Measurements from ENCODE around the gene MASP1. TPM values are rescaled to one million over a fixed set of nuclear protein-coding genes. Genes with fewer than 3 reads are reported as not detected.

The MASP1 gene
- total RNA-seq, 1 experiment from 2014 or later: 1.0 TPM

- H4K91ac ChIP-seq (ENCODE audit: insufficient read length, low read depth, low read length): no peak overlapping the region
- peaks cover 22 to 26% of the 10 kb centered on the region in 2 experiments for H3K9me3 Mint-ChIP-seq
- H3T11ph ChIP-seq (ENCODE audit: low read length): no peak overlapping the region
- H2BK120ac ChIP-seq (ENCODE audit: low read depth, low read length, poor library complexity, severe bottlenecking): no peak overlapping the region
- no peak overlapping the region for H2AFZ ChIP-seq (ENCODE audit: low read length)
- H3K4ac ChIP-seq (ENCODE audit: low read depth, low read length): no peak overlapping the region
- H2AK5ac ChIP-seq (ENCODE audit: insufficient read length, low read length): no peak overlapping the region
- no peak overlapping the region for H3K4me3 Mint-ChIP-seq
- H3K4me1 Mint-ChIP-seq: peaks cover 16 to 30% of the 10 kb centered on the region in 2 experiments
- peaks cover 9 to 33% (median 25%) of the 10 kb centered on the region in 3 experiments for H3K36me3 Mint-ChIP-seq (ENCODE audit: insufficient read depth in 1 of 3, low read depth in 3 of 3)
- TF ChIP-seq CTCF (conservative IDR thresholded peaks at IDR 0.05): no peak
- H4K20me1 ChIP-seq (ENCODE audit: control insufficient read depth, insufficient read depth, insufficient read length): no peaks in the 10 kb centered on the region
- no CpG with 5 or more reads among the region's 1 CpG for WGBS (ENCODE audit: extremely low coverage, insufficient read length, low lambda C conversion rate)
- H3K23me2 ChIP-seq (ENCODE audit: insufficient read length, low read depth, low read length, poor library complexity, severe bottlenecking): no peaks in the 10 kb centered on the region
- no peaks in the 10 kb centered on the region for H3K27me3 ChIP-seq (ENCODE audit: insufficient read depth, low read length)
- no peak overlapping the region for H3K14ac ChIP-seq (ENCODE audit: insufficient read depth, low read length)
- no peak overlapping the region for H3K9ac ChIP-seq (ENCODE audit: extremely low read depth, insufficient read length, low read length)
- H3K27me3 Mint-ChIP-seq (ENCODE audit: low read depth): peaks cover 4% of the 10 kb centered on the region; the same call in 1 of the 2 replicates
- H4K5ac ChIP-seq (ENCODE audit: insufficient read length, low read depth, low read length): no peak overlapping the region
- peaks cover 8% of the 10 kb centered on the region; the same call in 1 of the 2 replicates for H3K4me1 ChIP-seq (ENCODE audit: insufficient read depth, low read length)
- H3K18ac ChIP-seq (ENCODE audit: insufficient read length, low read depth, low read length): no peak overlapping the region
- H3K4me2 ChIP-seq (ENCODE audit: insufficient read depth, insufficient read length, low read length): no peak overlapping the region
- H3K56ac ChIP-seq (ENCODE audit: insufficient read length, low read depth, low read length): no peak overlapping the region
- no peaks in the 10 kb centered on the region for H3K79me1 ChIP-seq (ENCODE audit: insufficient read depth, low read depth, low read length, poor library complexity, severe bottlenecking)
- DNase-seq: no peak
- H3K79me2 ChIP-seq (ENCODE audit: insufficient read depth, low read length): no peaks in the 10 kb centered on the region
- H3K27ac Mint-ChIP-seq: no peak overlapping the region
- peaks cover 23% of the 10 kb centered on the region for H3K9me3 ChIP-seq (ENCODE audit: control insufficient read depth, low read depth, low read length)
- no peak overlapping the region for H2BK15ac ChIP-seq (ENCODE audit: low read depth, low read length)
- no peak overlapping the region for H3K27ac ChIP-seq (ENCODE audit: insufficient read length, low read depth, low read length)
- no peak overlapping the region for H4K8ac ChIP-seq (replicated peaks; ENCODE audit: insufficient read length, low read depth, low read length)
- no peak overlapping the region for H2BK12ac ChIP-seq (ENCODE audit: insufficient read length, low read depth, low read length)
- H3K23ac ChIP-seq (ENCODE audit: insufficient read length, low read depth, low read length): no peak overlapping the region
- no peak overlapping the region for H2BK20ac ChIP-seq (ENCODE audit: low read depth, low read length, poor library complexity, severe bottlenecking)
- no peak overlapping the region for H2BK5ac ChIP-seq (ENCODE audit: insufficient read length, low read length)
Observed at GRCh38 chr3:187208159-187208558, 83.4 kb downstream of the MASP1 start.

Data from H9 (cell line).